Stimulated activated CD8-positive, alpha-beta memory T cell treated with anti-CD3 and anti-CD28 coated beads, Interleukin-12 subunit alpha, Interleukin-12 subunit beta, amount 100 ng/mL, for 24 hours (primary cell): ENCODE measurements around the gene PCBP4.

Source experiments
- DNase-seq: peaks from one replicate; pipeline ENCODE4 v3.0.0-alpha.2; 2020; ENCODE audit errors: extremely low read depth

PCBP4 gene

GRCh38 chr3:51967384-51968169, at the start of gene PCBP4:
Gene PCBP4 (minus strand): TSS chr3:51967454. CDS start chr3:51961240, 6,214 bp downstream.
- DNase-seq = no peak

- no peak for DNase-seq
Measured at GRCh38 chr3:52015438-52016228, 48.4 kb upstream of the PCBP4 start.

GRCh38 chr3:52014613-52015012, 47.4 kb upstream of the PCBP4 start:
- no peak for DNase-seq

- no peak for DNase-seq
Measured at GRCh38 chr3:52013802-52014598, 46.7 kb upstream of the PCBP4 start.

- no peak for DNase-seq
Measured at GRCh38 chr3:52012699-52013098, 45.4 kb upstream of the PCBP4 start.

GRCh38 chr3:52010431-52010830, 43.2 kb upstream of the PCBP4 start:
- no peak for DNase-seq

- no peak for DNase-seq
Measured at GRCh38 chr3:52007291-52007690, 40.0 kb upstream of the PCBP4 start.

GRCh38 chr3:52006820-52007133, 39.5 kb upstream of the PCBP4 start:
- no peak for DNase-seq

GRCh38 chr3:52006017-52006819, 39.0 kb upstream of the PCBP4 start:
- DNase-seq = no peak

- no peak for DNase-seq
Measured at GRCh38 chr3:52005571-52005986, 38.3 kb upstream of the PCBP4 start.

GRCh38 chr3:52004906-52005395, 37.7 kb upstream of the PCBP4 start:
- no peak for DNase-seq

- DNase-seq = no peak
Measured at GRCh38 chr3:52004163-52004787, 37.0 kb upstream of the PCBP4 start.

- DNase-seq = no peak
Measured at GRCh38 chr3:52002748-52003147, 35.5 kb upstream of the PCBP4 start.

- peak; percentile 65 for DNase-seq
Measured at GRCh38 chr3:52001443-52001974, 34.3 kb upstream of the PCBP4 start.

- DNase-seq = no peak
Measured at GRCh38 chr3:51999846-52000245, 32.6 kb upstream of the PCBP4 start.

- no peak for DNase-seq
Measured at GRCh38 chr3:51998774-51999173, 31.5 kb upstream of the PCBP4 start.

- DNase-seq = no peak
Measured at GRCh38 chr3:51997935-51998596, 30.8 kb upstream of the PCBP4 start.

- no peak for DNase-seq
Measured at GRCh38 chr3:51997172-51997571, 29.9 kb upstream of the PCBP4 start.

- DNase-seq = peak; percentile 71
Measured at GRCh38 chr3:51995346-51996163, 28.3 kb upstream of the PCBP4 start, which contains the start of gene RPL29. Gene RPL29 (minus strand): TSS chr3:51995895. CDS start chr3:51995461, 434 bp downstream.
